Heart right ventricle (tissue), 16 donors: Measurements from ENCODE around the gene SH3RF1. TPM values are rescaled to one million over a fixed set of nuclear protein-coding genes. Genes with fewer than 3 reads are reported as not detected.

ENCODE experiments used
- ATAC-seq, 8 donors: fragments of 200-7000 bp; cut with Tn5 transposase; one replicate each; pipeline ENCODE4 v1.9.1; 2020; ENCODE audit warnings: mild to moderate bottlenecking in 8 of 8, moderate library complexity in 8 of 8, moderate number of reproducible peaks in 1 of 8
- DNase-seq, 2 donors: peaks; one replicate each; pipeline ENCODE4 v3.0.0-alpha.2; 2020
- H3K27ac ChIP-seq, 10 donors: fragments of 200-600 bp; sonication (generic) in 2 of 10; one replicate each; pipeline versions ENCODE4 v1.5.0 to v1.8.0; 2020 to 2022; ENCODE audit warnings: mild to moderate bottlenecking in 3 of 10
- H3K27me3 ChIP-seq, 7 donors: fragments of 200-600 bp; one replicate each; pipeline ENCODE4 v1.8.0; 2021 to 2022; ENCODE audit warnings: mild to moderate bottlenecking in 2 of 7
- H3K36me3 ChIP-seq, 9 donors: fragments of 200-600 bp; sonication (generic) in 1 of 9; one replicate each; pipeline versions ENCODE4 v1.5.0 to v1.8.0; 2020 to 2022; ENCODE audit warnings: mild to moderate bottlenecking in 2 of 9
- H3K4me1 ChIP-seq, 9 donors: fragments of 200-600 bp; sonication (generic) in 1 of 9; one replicate each; pipeline versions ENCODE4 v1.5.0 to v1.8.0; 2020 to 2022; ENCODE audit warnings: mild to moderate bottlenecking in 4 of 9
- H3K4me3 ChIP-seq, 10 donors: fragments of 200-600 bp; sonication (generic) in 2 of 10; one replicate each; pipeline versions ENCODE4 v1.5.0 to v1.8.0; 2020 to 2022; ENCODE audit warnings: mild to moderate bottlenecking in 7 of 10, moderate library complexity in 2 of 10
- H3K9me3 ChIP-seq, 11 donors: fragments of 200-600 bp in 10 of 11; sonication (generic) in 2 of 11; one replicate each; pipeline versions ENCODE4 v1.5.0 to v1.8.0; 2013 to 2022; ENCODE audit warnings: mild to moderate bottlenecking in 2 of 11, control low read depth in 1 of 11, moderate library complexity in 1 of 11
- WGBS, 2 donors: extraction: QIAGEN DNeasy Blood & Tissue Kit; methylation state at CpG; one replicate each; pipeline ENCODE4 v1.1.7; 2013; ENCODE audit warnings: inconsistent platforms in 1 of 2; 5-methylcytosine and 5-hydroxymethylcytosine counted together
- intact Hi-C, 10 donors: fragments of 100-400 bp; cut with DNase I; formaldehyde crosslinking; loops; one replicate each; pipeline versions ENCODE4 v1.11.1 to v1.14.2; 2022
- polyA plus RNA-seq, 2 donors: library from polyadenylated mRNA; stranded (reverse); fragments of 200-250 nt; gene quantifications; one replicate each; pipeline ENCODE4 v1.2.3, GENCODE V29; 2013
- total RNA-seq, 10 donors: library from RNA; stranded (reverse); fragmentation: NEBNext Ultra II Directional in 3 of 10; extraction: Animal tissue kit (Norgen Biotek cat#: 25700) in 3 of 10; gene quantifications; one replicate each; pipeline versions ENCODE4 v1.2.1 to v1.2.4, GENCODE V29; 2021 to 2023
- TF ChIP-seq, protein P1 (sequence below), 9 donors: fragments of 200-600 bp; sonication (generic) in 2 of 9; IDR thresholded peaks; one replicate each; pipeline versions ENCODE4 v1.5.0 to v1.8.0; 2021 to 2022; ENCODE audit warnings: antibody characterized with exemption in 9 of 9, mild to moderate bottlenecking in 5 of 9, moderate library complexity in 1 of 9
- donor health status: Arrhythmogenic right ventricular cardiomyopathy.
- donor health status: ischemic (EF 13 %, LVEDD 7.1; RV severe dilation, severe dysfunction).
- donor health status: healthy with polysubstance abuse.
- donor health status: DM: no; HTN: yes; CAD: no.
- donor health status: DM: no; HTN: no; CAD: no.
- donor health status: ischemic (EF 25% LVEDD 6.9; RV normal size, moderate dysfunction).
- donor health status: ischemic (EF 25% LVEDD 5.7; RV mildly dilated, moderate dysfunction).
- donor health status: healthy.
- donor health status: DM: yes; HTN: yes; CAD: no.
- donor health status: Ischemic cardiomyopathy.
- donor health status: ischemic (EF 35%, LVEDD 5.7; RV mildly dilated, moderate dysfunction).
- donor health status: nonischemic (EF 11% LVEDD 7.7; RV severe dilation, severe dysfunction).
- donor health status: DM: yes; HTN: yes; CAD: no.
- donor health status: PGD.
- donor health status: ischemic (EF 29% LVEDD 5.4; RV normal size, mild dysfunction).
- donor health status: nonischemic (EF 23%, LVEDD 6.1; RV moderate dilation, normal function).

SH3RF1 gene
- total and polyA plus RNA-seq, 12 donors: 2.6 to 11.7 (median 8.9) TPM

DNA sequence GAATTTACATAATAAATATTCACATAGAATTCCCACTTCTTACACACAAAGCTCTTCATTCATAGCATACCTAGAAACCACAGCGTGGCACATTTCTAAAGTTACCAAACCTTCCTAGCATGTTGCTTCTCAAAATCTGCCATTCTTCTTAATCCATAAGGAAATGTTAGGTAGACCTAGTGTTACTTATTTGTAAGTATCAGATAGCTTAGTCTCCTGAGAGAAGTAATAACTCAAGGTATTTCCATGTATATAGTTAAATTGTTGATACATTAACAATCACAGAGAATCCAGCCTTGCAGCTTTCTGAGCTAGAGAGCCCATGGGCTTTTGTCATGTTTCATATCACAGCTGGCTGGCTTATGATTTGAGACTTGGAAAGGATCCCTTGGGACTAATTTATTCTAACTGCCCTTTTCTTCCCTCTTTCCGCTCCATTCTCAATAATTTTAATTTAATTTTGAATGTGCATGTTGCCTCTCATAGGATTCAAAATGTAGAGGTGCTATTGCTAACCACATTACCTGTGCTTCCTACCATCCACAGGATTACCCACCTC lies 17.6 kb downstream of the SH3RF1 start:
- Histone ChIP-seq H3K9me3 (no peaks in the 10 kb centered on the region), H3K4me1 (peaks cover 2 to 85% (median 68%) of the 10 kb centered on the region in 9 donors), H3K27me3 (no peaks in the 10 kb centered on the region), H3K4me3 (no peak overlapping the region), H3K36me3 (no peaks in the 10 kb centered on the region), H3K27ac (peak overlapping the region in 6 of 10 donors; percentile 0 to 46 (median 22))
- 77 to 78% methylated on average over 2 of the region's 2 CpGs for WGBS, 2 donors
- TF ChIP-seq, protein P1, sequence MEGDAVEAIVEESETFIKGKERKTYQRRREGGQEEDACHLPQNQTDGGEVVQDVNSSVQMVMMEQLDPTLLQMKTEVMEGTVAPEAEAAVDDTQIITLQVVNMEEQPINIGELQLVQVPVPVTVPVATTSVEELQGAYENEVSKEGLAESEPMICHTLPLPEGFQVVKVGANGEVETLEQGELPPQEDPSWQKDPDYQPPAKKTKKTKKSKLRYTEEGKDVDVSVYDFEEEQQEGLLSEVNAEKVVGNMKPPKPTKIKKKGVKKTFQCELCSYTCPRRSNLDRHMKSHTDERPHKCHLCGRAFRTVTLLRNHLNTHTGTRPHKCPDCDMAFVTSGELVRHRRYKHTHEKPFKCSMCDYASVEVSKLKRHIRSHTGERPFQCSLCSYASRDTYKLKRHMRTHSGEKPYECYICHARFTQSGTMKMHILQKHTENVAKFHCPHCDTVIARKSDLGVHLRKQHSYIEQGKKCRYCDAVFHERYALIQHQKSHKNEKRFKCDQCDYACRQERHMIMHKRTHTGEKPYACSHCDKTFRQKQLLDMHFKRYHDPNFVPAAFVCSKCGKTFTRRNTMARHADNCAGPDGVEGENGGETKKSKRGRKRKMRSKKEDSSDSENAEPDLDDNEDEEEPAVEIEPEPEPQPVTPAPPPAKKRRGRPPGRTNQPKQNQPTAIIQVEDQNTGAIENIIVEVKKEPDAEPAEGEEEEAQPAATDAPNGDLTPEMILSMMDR (IDR thresholded peaks at IDR 0.05): no peak
- DNase-seq (no peak), ATAC-seq (peak in 1 of 8 donors; percentile 37)
- intact Hi-C loops: no loop called here

DNA sequence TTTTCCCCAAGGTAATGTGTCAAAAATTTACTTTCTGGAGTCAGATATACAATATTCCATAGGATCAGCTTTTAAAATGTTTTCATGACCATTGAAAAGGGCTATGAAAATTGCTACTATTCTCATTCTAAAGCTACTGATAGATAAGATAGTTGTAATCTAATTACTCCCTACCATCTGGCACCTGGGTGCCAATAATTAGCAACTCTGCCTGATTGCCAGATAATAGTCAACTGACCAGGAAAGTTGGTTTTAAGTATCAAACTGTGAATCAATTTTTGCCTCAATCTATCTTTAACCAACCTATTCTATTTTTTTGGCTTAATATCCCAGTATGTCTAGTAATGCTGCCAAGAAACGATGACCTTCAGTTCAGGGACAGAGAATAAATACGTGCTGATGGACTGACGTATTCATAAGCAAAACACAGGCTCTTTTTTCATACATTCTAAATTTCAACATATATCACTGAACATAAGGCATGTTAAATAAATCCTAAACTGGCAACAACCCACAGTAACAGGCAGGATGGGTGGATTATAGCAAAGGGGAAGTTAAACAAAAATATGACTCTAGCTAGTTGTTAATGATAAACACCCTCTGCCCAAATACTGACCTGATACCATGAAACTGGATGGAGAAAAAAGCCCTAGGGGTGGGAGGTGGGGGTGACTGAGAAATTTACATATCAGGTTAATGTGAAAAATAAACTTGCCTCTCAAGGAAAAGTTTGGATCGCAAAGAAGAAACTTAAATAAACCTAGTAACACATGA lies 18.2 kb downstream of the SH3RF1 start:
- DNase-seq: peak in 1 of 2 donors; percentile 19
- Histone ChIP-seq H3K36me3 (no peaks in the 10 kb centered on the region), H3K4me1 (peaks cover 2 to 78% (median 63%) of the 10 kb centered on the region in 9 donors), H3K27ac (peak overlapping the region in 6 of 10 donors; percentile 0 to 46 (median 22)), H3K27me3 (no peaks in the 10 kb centered on the region), H3K4me3 (peak overlapping the region in 1 of 10 donors; percentile 1), H3K9me3 (no peaks in the 10 kb centered on the region)
- intact Hi-C loops: no loop called here
- peak in 5 of 8 donors; percentile 27 to 63 (median 56) for ATAC-seq
- 28 to 30% methylated on average over 4 of the region's 4 CpGs for WGBS, 2 donors
- TF ChIP-seq, protein P1 (IDR thresholded peaks at IDR 0.05): peak in 1 of 9 donors; percentile 10

DNA sequence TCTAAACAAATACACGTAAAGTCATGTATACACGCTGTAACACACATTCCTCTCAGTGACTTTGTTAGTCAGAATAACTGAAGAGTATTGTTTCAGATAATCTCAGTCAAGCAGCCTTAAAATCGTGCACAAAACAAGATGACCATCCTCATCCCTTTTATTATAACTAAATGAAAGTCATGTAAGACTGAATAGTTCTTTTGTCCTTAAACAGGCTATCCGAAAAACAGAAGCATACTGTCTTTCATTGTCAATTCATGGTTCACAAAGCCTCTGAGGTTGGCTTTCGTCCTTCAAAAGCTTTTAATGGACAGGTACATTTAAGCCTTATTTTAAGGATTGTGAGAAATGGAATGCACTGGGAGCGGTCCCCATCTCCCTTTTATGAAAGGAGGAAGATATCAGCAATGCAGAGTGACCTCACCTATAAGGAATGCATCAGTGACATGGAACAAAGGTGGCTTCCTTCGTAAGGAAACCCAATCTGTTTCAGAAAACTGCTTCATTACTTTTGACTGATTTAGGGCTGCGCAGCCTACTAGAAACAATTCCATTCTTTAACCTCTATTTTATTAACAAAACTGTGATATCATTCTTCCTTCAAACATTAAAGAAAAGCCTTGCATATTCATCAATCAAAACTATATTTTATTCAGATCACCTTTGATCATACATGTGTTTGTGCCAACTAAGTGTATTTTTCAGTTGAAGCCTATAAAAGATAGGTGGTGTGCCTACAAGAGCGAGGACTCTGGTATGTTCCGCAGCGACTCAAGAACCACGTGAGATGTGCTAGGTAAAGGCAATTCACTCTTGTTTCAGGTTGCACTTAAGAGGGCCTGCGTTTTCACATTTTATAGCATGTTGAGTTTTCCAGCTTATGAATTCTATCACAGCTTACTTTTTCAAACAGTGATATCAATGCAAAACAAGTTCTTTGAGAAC lies 19.2 kb downstream of the SH3RF1 start:
- H3K36me3 ChIP-seq: no peaks in the 10 kb centered on the region
- H3K27me3 ChIP-seq: no peaks in the 10 kb centered on the region
- TF ChIP-seq, protein P1 (IDR thresholded peaks at IDR 0.05): no peak
- H3K9me3 ChIP-seq: no peaks in the 10 kb centered on the region
- no peak overlapping the region for H3K4me3 ChIP-seq
- intact Hi-C loops: no loop called here
- H3K4me1 ChIP-seq: peaks cover 2 to 69% (median 53%) of the 10 kb centered on the region in 9 donors
- no peak for ATAC-seq
- 81 to 86% methylated on average over 13 of the region's 13 CpGs for WGBS, 2 donors
- no peak for DNase-seq
- no peak overlapping the region for H3K27ac ChIP-seq

DNA sequence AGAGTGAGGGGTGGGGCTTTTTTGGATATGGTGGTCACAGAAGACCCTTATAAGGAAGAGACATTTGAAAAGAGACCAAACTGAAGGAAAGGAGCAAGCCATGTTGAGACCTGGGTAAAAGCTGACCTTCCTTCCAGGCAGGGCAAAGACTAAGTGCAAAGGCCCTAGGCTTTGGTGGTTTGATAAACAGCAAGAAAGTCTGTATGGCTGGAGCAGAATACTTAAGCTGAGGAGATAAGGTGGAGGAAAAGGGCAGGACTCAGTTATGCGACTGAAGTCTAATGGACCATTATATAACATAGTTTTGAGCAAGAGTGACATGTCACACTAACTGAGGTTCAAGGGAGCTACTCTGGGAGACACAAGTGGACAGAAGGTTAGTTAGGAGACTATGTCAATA lies 20.0 kb downstream of the SH3RF1 start:
- 73 to 86% methylated on average over 1 of the region's 1 CpG for WGBS, 2 donors
- no peaks in the 10 kb centered on the region for H3K27me3 ChIP-seq
- intact Hi-C loops: no loop called here
- DNase-seq (no peak), ATAC-seq (no peak)
- TF ChIP-seq, protein P1 (IDR thresholded peaks at IDR 0.05): no peak
- peaks cover 2 to 66% (median 51%) of the 10 kb centered on the region in 9 donors for H3K4me1 ChIP-seq
- no peak overlapping the region for H3K27ac ChIP-seq
- H3K4me3 ChIP-seq: no peak overlapping the region
- H3K36me3 ChIP-seq: no peaks in the 10 kb centered on the region
- no peaks in the 10 kb centered on the region for H3K9me3 ChIP-seq
